BJ (cell line): ENCODE measurements around the gene CNGA1. TPM values are rescaled to one million over a fixed set of nuclear protein-coding genes. Genes with fewer than 3 reads are reported as not detected.
A peak's percentile ranks its signal among the peaks of the same experiment; 100 is the strongest.
"Not testable (repeated sequence)": the region's sequence is repeated elsewhere in the genome, so short reads cannot be mapped to it uniquely, and the experiment has no call there.

Source experiments
- CTCF ChIA-PET: fragments of 350-600 bp; formaldehyde crosslinking; extraction: SDS; loops from one replicate; lab custom pipeline; 2021; ENCODE audit warnings: antibody characterized with exemption, inconsistent platforms; lab: Yijun Ruan, JAX
- POLR2A ChIA-PET: fragments of 300-600 bp; sonication (Branson Sonifier 250); formaldehyde crosslinking; extraction: SDS; loops from one replicate; lab custom pipeline; 2021; ENCODE audit warnings: antibody characterized with exemption; lab: Charles Lee
- DNase-seq: peaks from one replicate; pipeline ENCODE4 v3.0.0-alpha.2; 2011; ENCODE audit warnings: low read depth
- H3K27me3 ChIP-seq: 2 replicates; pipeline ENCODE4 v1.6.0; 2011; ENCODE audit warnings: low read length; ENCODE audit not compliant: control insufficient read depth, insufficient read depth
- H3K36me3 ChIP-seq: 2 replicates; pipeline ENCODE4 v1.5.1; 2011; ENCODE audit warnings: low read length; ENCODE audit not compliant: control insufficient read depth, insufficient read depth
- H3K4me3 ChIP-seq: 2 replicates; pipeline ENCODE4 v1.5.1; 2011; ENCODE audit warnings: low read depth, mild to moderate bottlenecking, control low read depth, low read length
- polyA plus RNA-seq: library from polyadenylated mRNA; depleted of rRNA; stranded (reverse); fragments of >200 nt; gene quantifications from 2 replicates; pipeline ENCODE4 v1.2.3, GENCODE V29; 2011
- TF ChIP-seq, protein P1 (sequence below): IDR thresholded peaks from 2 replicates; pipeline ENCODE4 v1.5.1; 2011; ENCODE audit warnings: low read depth, mild to moderate bottlenecking, control low read depth, inconsistent platforms, low read length, moderate library complexity; ENCODE audit not compliant: insufficient read depth

Gene CNGA1
- polyA plus RNA-seq, 1 experiment = not detected

DNA sequence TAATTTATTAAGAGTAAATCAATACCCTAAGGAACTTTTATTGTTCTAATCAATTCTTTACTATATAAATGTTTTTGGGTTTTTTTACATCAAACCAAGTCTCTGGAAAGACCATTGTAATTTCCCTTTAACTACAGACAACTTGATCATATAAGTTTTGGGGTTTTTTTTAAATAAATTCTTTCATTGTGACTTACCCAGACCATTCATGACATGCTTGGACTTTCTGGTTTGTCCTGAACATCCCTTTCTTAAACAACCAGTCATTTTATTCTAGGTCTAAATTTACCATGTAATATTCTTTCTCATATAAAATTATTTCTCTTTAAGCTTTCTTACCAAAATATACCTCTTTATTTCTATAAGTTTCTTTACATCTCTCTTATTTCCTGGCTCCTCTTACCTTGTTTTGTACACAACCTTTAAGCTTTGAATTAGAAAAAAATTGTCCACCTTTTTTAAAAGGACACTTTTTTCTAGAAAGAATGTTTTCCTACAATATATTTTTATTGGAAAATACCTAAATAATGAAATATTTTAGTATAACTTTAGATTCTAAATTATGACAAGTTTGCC is 8.4 kb downstream of the CNGA1 start:
- DNase-seq = no peak
- Histone ChIP-seq H3K36me3 (no peaks in the 10 kb centered on the region), H3K27me3 (no peaks in the 10 kb centered on the region), H3K4me3 (no peak overlapping the region)
- CTCF ChIA-PET = interaction anchor here (0.9 kb wide), 1 partner anchor 10 kb away, joined by 5 read pairs; no protein-coding TSS in a partner anchor
- POLR2A ChIA-PET = no interaction called here
- TF ChIP-seq, protein P1, sequence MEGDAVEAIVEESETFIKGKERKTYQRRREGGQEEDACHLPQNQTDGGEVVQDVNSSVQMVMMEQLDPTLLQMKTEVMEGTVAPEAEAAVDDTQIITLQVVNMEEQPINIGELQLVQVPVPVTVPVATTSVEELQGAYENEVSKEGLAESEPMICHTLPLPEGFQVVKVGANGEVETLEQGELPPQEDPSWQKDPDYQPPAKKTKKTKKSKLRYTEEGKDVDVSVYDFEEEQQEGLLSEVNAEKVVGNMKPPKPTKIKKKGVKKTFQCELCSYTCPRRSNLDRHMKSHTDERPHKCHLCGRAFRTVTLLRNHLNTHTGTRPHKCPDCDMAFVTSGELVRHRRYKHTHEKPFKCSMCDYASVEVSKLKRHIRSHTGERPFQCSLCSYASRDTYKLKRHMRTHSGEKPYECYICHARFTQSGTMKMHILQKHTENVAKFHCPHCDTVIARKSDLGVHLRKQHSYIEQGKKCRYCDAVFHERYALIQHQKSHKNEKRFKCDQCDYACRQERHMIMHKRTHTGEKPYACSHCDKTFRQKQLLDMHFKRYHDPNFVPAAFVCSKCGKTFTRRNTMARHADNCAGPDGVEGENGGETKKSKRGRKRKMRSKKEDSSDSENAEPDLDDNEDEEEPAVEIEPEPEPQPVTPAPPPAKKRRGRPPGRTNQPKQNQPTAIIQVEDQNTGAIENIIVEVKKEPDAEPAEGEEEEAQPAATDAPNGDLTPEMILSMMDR = no peak

GRCh38 chr4:48005781-48006180 is 10.7 kb downstream of the CNGA1 start:
- Histone ChIP-seq H3K27me3 (no peaks in the 10 kb centered on the region), H3K4me3 (no peak overlapping the region), H3K36me3 (no peaks in the 10 kb centered on the region)
- ChIA-PET POLR2A (no interaction called here), CTCF (no interaction called here)
- TF ChIP-seq, protein P1 = no peak
- DNase-seq = no peak

GRCh38 chr4:48003568-48003967 is 12.9 kb downstream of the CNGA1 start:
- POLR2A ChIA-PET, H3K27me3 ChIP-seq, DNase-seq, H3K4me3 ChIP-seq, H3K36me3 ChIP-seq: not testable (repeated sequence)
- TF ChIP-seq, protein P1 = peak; percentile 61
- CTCF ChIA-PET = interaction anchor here (0.6 to 2.3 kb wide), 13 partner anchors 8 to 543 kb away, joined by 3 to 16 read pairs (median 4); no protein-coding TSS in a partner anchor

- no peak overlapping the region for H3K4me3 ChIP-seq
- no peaks in the 10 kb centered on the region for H3K36me3 ChIP-seq
- H3K27me3 ChIP-seq = no peaks in the 10 kb centered on the region
- no peak for DNase-seq
- POLR2A ChIA-PET = no interaction called here
- TF ChIP-seq, protein P1 = no peak
- CTCF ChIA-PET = interaction anchor here (0.8 to 2.4 kb wide), 8 partner anchors 10 to 140 kb away, joined by 3 to 13 read pairs (median 6); no protein-coding TSS in a partner anchor
These were observed 14.2 kb downstream of the CNGA1 start for GRCh38 chr4:48002267-48002666.

GRCh38 chr4:47996021-47996420 is 20.5 kb downstream of the CNGA1 start:
- Histone ChIP-seq H3K4me3 (no peak overlapping the region), H3K36me3 (no peaks in the 10 kb centered on the region), H3K27me3 (no peaks in the 10 kb centered on the region)
- ChIA-PET POLR2A (no interaction called here), CTCF (interaction anchor here (0.9 to 1.4 kb wide), 3 partner anchors 8 to 91 kb away, joined by 3 to 4 read pairs (median 3); no protein-coding TSS in a partner anchor)
- DNase-seq = no peak
- TF ChIP-seq, protein P1 = no peak

DNA sequence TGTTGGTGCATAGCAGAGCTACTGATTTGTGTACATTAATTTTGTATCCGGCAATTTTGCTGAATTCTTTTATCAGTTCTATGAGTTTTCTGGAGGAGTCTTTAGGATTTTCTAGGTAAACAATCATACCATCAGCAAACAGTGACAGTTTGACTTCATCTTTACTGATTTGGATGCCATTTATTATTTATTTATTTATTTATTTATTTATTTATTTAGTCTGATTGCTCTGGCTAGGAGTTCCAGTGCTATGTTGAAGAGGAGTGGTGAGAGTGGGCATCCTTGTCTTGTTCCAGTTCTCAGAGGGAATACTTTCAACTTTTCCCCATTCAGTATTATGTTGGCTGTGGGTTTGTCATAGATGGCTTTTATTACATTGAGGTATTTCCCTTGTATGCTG is 24.0 kb downstream of the CNGA1 start:
- H3K4me3 ChIP-seq, H3K36me3 ChIP-seq, DNase-seq, H3K27me3 ChIP-seq, POLR2A ChIA-PET: not testable (repeated sequence)
- CTCF ChIA-PET = interaction anchor here (1.3 kb wide), 1 partner anchor 11 kb away, joined by 3 read pairs; no protein-coding TSS in a partner anchor
